Superior temporal gyrus (tissue), 1 donor: ENCODE results near the gene KCNJ1.

Experiments
- DNase-seq: peaks from one replicate; pipeline ENCODE4 v3.0.0-alpha.2; 2016; ENCODE audit errors: extremely low spot score

The KCNJ1 gene

GRCh38 chr11:128867277-128867676 lies at the start of gene KCNJ1:
Gene KCNJ1 (minus strand): TSS chr11:128867296. CDS start chr11:128840243, 27,053 bp downstream.
- DNase-seq: no peak

GRCh38 chr11:128916681-128917080 lies 49.6 kb upstream of the KCNJ1 start:
- no peak for DNase-seq

GRCh38 chr11:128916037-128916572 lies 49.0 kb upstream of the KCNJ1 start:
- no peak for DNase-seq

- DNase-seq: no peak
Observed at GRCh38 chr11:128915149-128915521, 48.0 kb upstream of the KCNJ1 start.

- DNase-seq: no peak
Observed at GRCh38 chr11:128914216-128915148, 47.4 kb upstream of the KCNJ1 start.

- DNase-seq: no peak
Observed at GRCh38 chr11:128913806-128914205, 46.7 kb upstream of the KCNJ1 start.

GRCh38 chr11:128911701-128912100 lies 44.6 kb upstream of the KCNJ1 start:
- DNase-seq: no peak

GRCh38 chr11:128911239-128911638 lies 44.1 kb upstream of the KCNJ1 start:
- no peak for DNase-seq

GRCh38 chr11:128910576-128910975 lies 43.5 kb upstream of the KCNJ1 start:
- DNase-seq: no peak

GRCh38 chr11:128909438-128910125 lies 42.5 kb upstream of the KCNJ1 start:
- no peak for DNase-seq

GRCh38 chr11:128908391-128909246 lies 41.5 kb upstream of the KCNJ1 start:
- no peak for DNase-seq

- no peak for DNase-seq
Observed at GRCh38 chr11:128907585-128907984, 40.5 kb upstream of the KCNJ1 start.

GRCh38 chr11:128906185-128907050 lies 39.3 kb upstream of the KCNJ1 start:
- no peak for DNase-seq

GRCh38 chr11:128905345-128906184 lies 38.5 kb upstream of the KCNJ1 start:
- DNase-seq: no peak

- peak; percentile 56 for DNase-seq
Observed at GRCh38 chr11:128904656-128905344, 37.7 kb upstream of the KCNJ1 start.

GRCh38 chr11:128904303-128904655 lies 37.2 kb upstream of the KCNJ1 start:
- DNase-seq: no peak

GRCh38 chr11:128903248-128904061 lies 36.4 kb upstream of the KCNJ1 start:
- no peak for DNase-seq

- no peak for DNase-seq
Observed at GRCh38 chr11:128902515-128903066, 35.5 kb upstream of the KCNJ1 start.
